HG03354 (cell line): ENCODE measurements around the gene TAS2R41.
"Not testable (repeated sequence)": the region's sequence is repeated elsewhere in the genome, so short reads cannot be mapped to it uniquely, and the experiment has no call there.

ENCODE experiments used
- ATAC-seq: cut with Tn5 transposase; IDR thresholded peaks from one replicate; pipeline ENCODE4 v1.9.1; 2021; ENCODE audit warnings: mild to moderate bottlenecking; ENCODE audit not compliant: unreplicated experiment, poor library complexity, severe bottlenecking

TAS2R41 gene

DNA sequence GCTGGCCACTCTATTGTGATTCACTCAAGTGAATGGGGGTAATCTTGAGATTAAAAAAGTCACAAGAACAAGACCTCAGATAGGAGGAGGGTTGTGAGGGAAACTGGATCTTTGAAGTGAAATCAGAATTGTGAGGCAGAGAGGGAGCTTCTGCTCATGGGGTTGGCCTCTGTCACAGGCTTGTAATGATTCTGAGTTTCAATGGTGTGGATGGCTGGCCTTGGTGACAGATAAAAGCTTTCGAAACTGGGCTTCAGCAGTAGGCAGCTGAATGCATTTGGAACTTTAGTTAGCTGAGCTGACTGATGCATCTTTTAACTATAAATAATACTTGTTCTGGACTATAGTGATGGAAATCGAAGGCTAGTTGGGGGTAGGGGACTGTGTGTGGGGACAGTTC lies 22.2 kb upstream of the TAS2R41 start:
- ATAC-seq = no peak

- no peak for ATAC-seq
These were observed 21.7 kb upstream of the TAS2R41 start for GRCh38 chr7:143455942-143456341.

GRCh38 chr7:143456992-143457793 lies 20.5 kb upstream of the TAS2R41 start:
- no peak for ATAC-seq

- no peak for ATAC-seq
These were observed 19.4 kb upstream of the TAS2R41 start for GRCh38 chr7:143458263-143458662.

DNA sequence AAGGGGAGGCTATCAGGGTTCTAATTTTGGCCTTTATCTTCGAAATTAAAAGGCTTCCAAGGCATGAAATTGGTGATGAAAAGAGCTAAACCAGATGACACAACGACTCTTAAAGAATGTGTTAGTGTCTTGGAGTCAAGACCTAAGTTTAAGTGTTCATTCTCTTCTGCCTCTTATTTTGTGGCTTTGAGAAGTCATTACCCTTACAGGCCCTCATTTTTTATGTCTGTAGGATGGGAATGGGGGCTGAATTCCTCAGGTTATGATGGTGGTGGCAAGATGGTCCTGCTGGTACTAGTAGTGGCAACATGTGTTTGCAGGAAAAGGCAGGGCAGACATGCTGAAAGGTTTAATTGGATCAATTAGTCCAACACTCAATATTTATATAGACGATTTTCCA lies 19.0 kb upstream of the TAS2R41 start:
- no peak for ATAC-seq

- ATAC-seq = no peak
These were observed 18.3 kb upstream of the TAS2R41 start for GRCh38 chr7:143459359-143459758.

DNA sequence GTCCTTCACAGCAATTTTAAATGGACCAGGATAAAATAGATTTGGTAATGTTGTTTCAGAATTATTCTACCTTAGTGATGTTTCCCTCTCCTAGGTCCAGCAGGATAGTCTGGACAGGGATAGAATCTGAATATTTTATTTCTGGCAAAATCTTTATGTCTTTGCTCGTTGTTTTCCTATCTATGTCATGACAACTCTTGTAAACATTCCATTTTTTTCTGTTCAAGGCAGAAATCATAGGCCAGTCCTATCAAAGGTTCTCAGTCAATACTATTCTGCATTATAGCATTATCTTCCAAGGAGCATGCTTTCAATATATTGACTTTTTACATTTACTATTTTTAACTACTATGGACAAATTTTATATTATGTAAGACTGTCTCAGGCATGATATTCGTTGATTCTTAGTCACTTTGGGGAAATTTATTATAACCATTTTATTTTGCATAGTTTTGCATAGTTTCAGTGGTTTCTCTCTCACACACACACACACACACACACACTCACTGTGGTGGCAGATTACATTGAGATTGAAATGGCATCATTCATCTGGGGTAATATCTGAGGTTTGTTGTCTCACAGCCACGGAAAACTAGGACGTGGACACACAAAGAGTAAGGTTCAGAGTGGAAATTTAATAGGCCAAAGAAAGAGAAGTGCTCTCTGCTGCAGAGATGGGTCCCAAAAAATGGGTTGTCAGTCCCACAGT lies 17.2 kb upstream of the TAS2R41 start:
- no peak for ATAC-seq

DNA sequence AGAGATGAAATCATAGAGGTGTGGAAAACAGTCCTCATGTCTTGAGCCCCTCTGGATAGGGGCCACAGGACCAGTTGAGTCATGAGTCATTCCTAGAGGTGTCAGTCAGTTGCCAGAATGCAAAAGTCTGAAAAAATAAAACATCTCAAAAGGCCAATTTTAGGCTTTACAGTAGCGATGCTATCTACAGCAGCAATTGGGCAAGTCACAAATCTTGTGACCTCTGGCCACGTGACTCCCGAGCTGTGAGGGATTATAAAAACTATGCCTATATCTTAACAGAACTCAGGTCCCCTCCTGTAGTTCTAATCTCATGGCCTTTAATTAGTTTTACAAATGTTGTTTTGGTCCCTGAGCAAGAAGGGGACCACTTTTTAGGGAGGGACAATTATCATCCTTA lies 15.6 kb upstream of the TAS2R41 start:
- ATAC-seq = no peak

DNA sequence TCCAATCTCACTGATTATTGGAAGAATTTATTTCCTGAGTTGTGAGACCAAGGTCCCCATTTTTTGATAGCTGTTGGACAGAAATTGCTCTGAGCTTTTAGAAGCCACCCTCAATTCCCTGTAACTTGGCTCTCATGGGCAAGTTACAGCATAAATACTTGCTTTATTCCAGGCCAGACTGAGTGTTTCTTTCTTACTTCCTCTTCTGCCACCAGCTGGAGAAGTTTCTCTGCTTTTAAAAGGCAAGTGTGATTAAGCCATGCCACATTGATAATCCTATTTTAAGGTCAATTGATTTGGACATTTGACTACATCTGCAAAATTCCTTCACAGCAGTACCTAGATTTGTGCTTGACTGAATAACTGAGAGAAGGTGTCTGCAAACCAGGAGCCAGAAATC lies 14.1 kb upstream of the TAS2R41 start:
- ATAC-seq = no peak

- no peak for ATAC-seq
These were observed 13.7 kb upstream of the TAS2R41 start for GRCh38 chr7:143463957-143464356.

DNA sequence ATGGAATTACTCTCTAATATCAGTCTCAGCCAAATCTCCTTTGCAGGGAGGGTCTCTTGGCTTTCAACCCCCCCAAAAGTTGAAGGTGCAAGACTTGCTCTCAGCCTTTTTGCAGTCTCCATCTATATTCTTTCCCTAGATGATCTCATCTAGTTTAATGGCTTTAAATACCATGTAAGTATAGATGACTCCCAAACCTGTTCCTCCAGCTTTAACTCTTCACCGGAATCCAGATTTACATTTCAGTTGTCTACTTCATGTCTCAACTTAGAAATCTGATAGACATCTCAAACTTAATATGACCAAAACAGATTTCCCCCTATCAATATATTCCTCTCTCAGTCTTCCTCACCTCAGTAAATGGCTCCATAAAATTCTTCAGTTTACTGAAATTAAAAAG lies 9.9 kb upstream of the TAS2R41 start:
- ATAC-seq = no peak

DNA sequence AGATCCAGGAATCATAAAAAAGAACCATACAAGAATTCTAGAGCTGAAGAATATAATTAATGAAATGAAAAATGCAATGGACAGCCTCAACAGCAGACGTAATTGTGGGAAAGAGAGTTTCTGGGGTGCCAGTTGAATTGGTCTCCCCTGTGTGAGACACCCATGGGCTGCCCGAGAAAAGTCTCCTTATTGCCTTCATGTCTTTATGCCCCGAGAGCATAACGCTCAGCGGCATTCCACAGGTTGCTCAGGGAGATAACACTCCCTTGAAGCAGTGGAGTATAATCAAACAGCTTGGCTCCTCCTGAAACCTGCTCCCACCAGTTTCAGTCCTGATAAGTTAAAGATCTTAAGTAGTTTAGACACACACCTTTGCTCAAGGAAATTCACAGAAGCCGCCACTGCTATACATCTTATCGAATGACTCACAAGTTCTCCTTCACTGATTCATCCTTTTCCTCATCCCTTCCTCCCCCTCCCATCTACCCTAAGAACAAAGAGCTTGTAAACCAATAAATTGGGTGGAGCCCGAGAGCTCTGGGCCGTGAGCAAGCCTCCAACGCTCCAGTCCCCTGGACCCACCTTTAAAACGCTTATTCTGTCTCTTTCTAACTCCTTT lies 5.5 kb upstream of the TAS2R41 start:
- ATAC-seq = not testable (repeated sequence)

DNA sequence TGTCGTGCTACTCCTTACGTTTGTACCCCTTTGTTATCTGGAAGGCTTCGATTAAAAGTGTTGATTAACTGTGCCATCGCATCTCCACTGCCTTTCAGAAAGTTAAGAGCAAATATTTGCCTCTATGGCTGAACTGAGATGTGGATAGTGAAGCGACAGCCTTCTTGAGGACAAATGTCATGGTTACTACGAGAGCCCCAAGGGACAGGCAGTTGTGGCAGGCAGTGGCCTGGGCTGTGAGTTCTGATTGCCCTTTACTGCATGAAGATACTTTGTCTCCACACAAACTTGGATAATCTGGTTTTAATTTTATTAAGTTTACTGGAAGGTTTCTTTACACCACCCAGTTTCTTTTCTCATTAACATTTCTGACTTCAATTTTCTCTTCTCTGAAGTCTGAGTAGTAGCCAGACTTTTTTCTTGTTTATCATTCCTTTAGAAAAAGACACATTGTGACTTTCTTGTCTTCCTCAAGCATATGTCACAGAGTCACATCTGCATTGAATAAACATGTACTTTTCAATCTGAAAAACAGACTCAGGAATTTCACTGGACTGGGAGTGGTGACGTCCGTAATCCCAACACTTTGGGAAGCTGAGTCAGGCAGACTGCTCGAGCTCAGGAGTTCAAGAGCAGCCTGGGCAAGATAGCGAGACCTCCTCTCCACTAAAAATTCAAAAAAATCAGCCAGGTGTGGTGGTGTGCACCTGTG lies 1.5 kb downstream of the TAS2R41 start:
- no peak for ATAC-seq

GRCh38 chr7:143480501-143480900 lies 2.8 kb downstream of the TAS2R41 start:
- ATAC-seq = no peak

GRCh38 chr7:143484119-143484518 lies 6.4 kb downstream of the TAS2R41 start:
- ATAC-seq = no peak

DNA sequence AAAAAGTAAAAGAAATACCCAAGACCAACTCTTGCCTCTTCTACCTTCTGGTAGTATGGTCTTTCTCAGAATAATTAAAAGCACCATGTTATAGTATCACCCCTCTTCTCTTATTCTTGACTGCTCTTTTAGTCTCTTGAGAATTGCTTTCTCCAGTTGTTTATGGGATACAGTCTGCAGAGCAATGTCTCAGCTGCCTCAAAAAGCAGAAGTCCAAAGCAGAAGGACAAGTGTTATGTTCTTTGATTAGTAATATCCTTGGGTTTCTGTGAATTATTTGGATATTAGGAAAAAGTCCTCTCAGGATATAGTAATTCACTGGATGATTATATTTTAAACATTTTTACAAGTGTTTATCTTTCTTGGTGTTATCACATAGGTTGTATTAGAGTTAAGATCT lies 7.4 kb downstream of the TAS2R41 start:
- no peak for ATAC-seq

GRCh38 chr7:143485500-143485899 lies 7.8 kb downstream of the TAS2R41 start:
- ATAC-seq = no peak

GRCh38 chr7:143486266-143486665 lies 8.6 kb downstream of the TAS2R41 start:
- not testable (repeated sequence) for ATAC-seq

DNA sequence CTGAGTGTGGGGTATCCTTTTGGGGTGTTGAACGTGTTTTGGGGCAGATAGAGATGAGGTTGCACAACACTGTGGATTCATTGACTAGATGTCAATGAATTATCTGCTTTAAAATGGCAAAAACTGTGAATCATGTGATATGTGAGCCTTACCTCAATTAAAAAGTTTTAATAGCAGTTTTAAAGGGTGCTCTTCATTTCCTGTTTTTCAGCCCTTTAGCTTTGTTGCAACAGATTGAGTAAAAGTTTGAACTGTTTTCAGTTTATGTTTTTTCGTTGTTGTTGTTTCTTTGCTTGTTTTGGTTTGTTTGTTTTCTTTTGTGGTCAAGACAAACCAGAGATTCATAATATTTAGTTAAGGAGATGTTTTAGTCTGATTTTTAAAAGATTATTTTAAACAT lies 9.4 kb downstream of the TAS2R41 start:
- ATAC-seq = no peak

GRCh38 chr7:143487566-143487965 lies 9.9 kb downstream of the TAS2R41 start:
- ATAC-seq = no peak
